GM12878 (cell line): Measurements from ENCODE around the gene PRSS57.

Experiments
- ATF2 ChIP-seq: IDR thresholded peaks from 2 replicates; pipeline ENCODE4 v1.6.1; 2012; ENCODE audit warnings: low read length, inconsistent platforms
- E2F4 ChIP-seq: IDR thresholded peaks from 2 replicates; pipeline ENCODE4 v1.6.1; 2012; ENCODE audit warnings: low read depth, low read length, improper control_type of control experiment
- FOS ChIP-seq: IDR thresholded peaks from 3 replicates; pipeline ENCODE4 v1.6.1; 2011; ENCODE audit warnings: borderline replicate concordance; ENCODE audit not compliant: insufficient read length; ENCODE audit errors: extremely low read depth
- NBN ChIP-seq: fragments of 450-650 bp; IDR thresholded peaks from 2 replicates; pipeline ENCODE4 v1.6.1; 2016
- SMC3 ChIP-seq: IDR thresholded peaks from 2 replicates; pipeline ENCODE4 v1.6.1; 2011; ENCODE audit warnings: low read length, improper control_type of control experiment, borderline replicate concordance

- TF ChIP-seq FOS (no peak), E2F4 (no peak), NBN (no peak), SMC3 (no peak), ATF2 (no peak)
Observed at GRCh38 chr19:650121-650520, 45.1 kb downstream of the PRSS57 start.
